Measurements from ENCODE around the gene PTPRA.

Gene PTPRA

GRCh38 chr20:3043322-3043721, 170.0 kb downstream of the PTPRA start, which contains the start of gene GNRH2:
Gene GNRH2 (plus strand): TSS chr20:3043622. CDS start chr20:3044415, 793 bp downstream.
- no peak for DNase-seq (ENCODE audit: low spot score)
- TF ChIP-seq CTCF (IDR thresholded peaks at IDR 0.05; ENCODE audit: extremely low read depth, missing control alignments), result no peak

- DNase-seq (ENCODE audit: low spot score), result no peak
- TF ChIP-seq CTCF (IDR thresholded peaks at IDR 0.05; ENCODE audit: extremely low read depth, missing control alignments), result no peak
Observed at GRCh38 chr20:3044336-3044965, 171.2 kb downstream of the PTPRA start.

- DNase-seq (ENCODE audit: low spot score), result peak; percentile 88
- no peak for TF ChIP-seq CTCF (IDR thresholded peaks at IDR 0.05; ENCODE audit: extremely low read depth, missing control alignments)
Observed at GRCh38 chr20:3045042-3045815, 171.9 kb downstream of the PTPRA start.

GRCh38 chr20:3045816-3046676, 172.8 kb downstream of the PTPRA start, which contains the start of gene MRPS26:
Gene MRPS26 (plus strand): TSS chr20:3046052. CDS start chr20:3046069, 17 bp downstream.
- peak; percentile 97 for DNase-seq (ENCODE audit: low spot score)
- TF ChIP-seq CTCF (IDR thresholded peaks at IDR 0.05; ENCODE audit: extremely low read depth, missing control alignments), result no peak

- no peak for DNase-seq (ENCODE audit: low spot score)
- TF ChIP-seq CTCF (IDR thresholded peaks at IDR 0.05; ENCODE audit: extremely low read depth, missing control alignments), result no peak
Observed at GRCh38 chr20:3046677-3047462, 173.6 kb downstream of the PTPRA start.

- no peak for DNase-seq (ENCODE audit: low spot score)
- no peak for TF ChIP-seq CTCF (IDR thresholded peaks at IDR 0.05; ENCODE audit: extremely low read depth, missing control alignments)
Observed at GRCh38 chr20:3047486-3048419, 174.5 kb downstream of the PTPRA start.
